SU-DHL-6 (cell line): ENCODE measurements around the gene INPP5E.

Experiments used
- CTCF ChIP-seq: fragments of 200-600 bp; sonication (generic); IDR thresholded peaks from one replicate; pipeline ENCODE4 v1.5.1; 2017; ENCODE audit warnings: antibody characterized with exemption, mild to moderate bottlenecking, low read length, moderate library complexity; ENCODE audit not compliant: insufficient read depth, poor library complexity, severe bottlenecking
- EZH2phosphoT487 ChIP-seq: fragments of 200-600 bp; sonication (generic), shearing (Covaris generic); conservative IDR thresholded peaks from 2 replicates; pipeline ENCODE4 v1.6.1; 2018; ENCODE audit warnings: mild to moderate bottlenecking, antibody characterized with exemption, low read length, moderate library complexity, mixed read lengths

GRCh38 chr9:136407911-136408310, 31.7 kb downstream of the INPP5E start:
- TF ChIP-seq CTCF, result no peak
- no peak for TF ChIP-seq EZH2phosphoT487
